ENCODE data around the gene RTN4RL1. TPM values are rescaled to one million over a fixed set of nuclear protein-coding genes. Genes with fewer than 3 reads are reported as not detected.

The RTN4RL1 gene, protein sequence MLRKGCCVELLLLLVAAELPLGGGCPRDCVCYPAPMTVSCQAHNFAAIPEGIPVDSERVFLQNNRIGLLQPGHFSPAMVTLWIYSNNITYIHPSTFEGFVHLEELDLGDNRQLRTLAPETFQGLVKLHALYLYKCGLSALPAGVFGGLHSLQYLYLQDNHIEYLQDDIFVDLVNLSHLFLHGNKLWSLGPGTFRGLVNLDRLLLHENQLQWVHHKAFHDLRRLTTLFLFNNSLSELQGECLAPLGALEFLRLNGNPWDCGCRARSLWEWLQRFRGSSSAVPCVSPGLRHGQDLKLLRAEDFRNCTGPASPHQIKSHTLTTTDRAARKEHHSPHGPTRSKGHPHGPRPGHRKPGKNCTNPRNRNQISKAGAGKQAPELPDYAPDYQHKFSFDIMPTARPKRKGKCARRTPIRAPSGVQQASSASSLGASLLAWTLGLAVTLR
- 1 to 10 TPM; 5.1 to 7.3 (median 6.2) TPM for total RNA-seq

DNA sequence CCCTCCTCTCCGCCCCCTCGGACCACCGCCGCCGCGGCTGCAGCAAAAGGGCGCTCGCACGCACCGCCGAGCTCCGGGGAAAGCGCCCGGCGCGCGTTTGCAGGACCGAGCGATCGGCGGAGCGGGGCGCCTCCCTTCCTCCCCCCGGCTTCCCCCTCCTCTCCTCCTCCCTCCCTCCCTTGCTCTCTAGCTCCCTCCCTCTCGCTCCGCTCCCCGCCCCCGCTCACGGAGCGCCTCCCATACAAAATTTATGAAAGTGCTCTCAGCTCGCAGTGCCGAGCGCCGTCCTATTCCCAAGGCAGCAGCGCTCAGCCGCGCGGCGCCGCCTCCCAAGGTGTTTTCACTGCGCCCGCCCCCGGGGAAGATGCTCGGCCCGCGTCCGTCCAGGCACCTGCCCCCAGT, at the start of gene RTN4RL1:
Gene RTN4RL1, minus strand, starts transcription at position 115 of the 402 bp plus-strand sequence. CDS start 469 bp downstream, outside the sequence.
- peak; percentile 36 to 74 for ATAC-seq (ENCODE audit: low FRiP score in 2 of 2)
- 0 to 1% methylated on average over 3 to 26 of the region's 47 CpGs for WGBS, 2 donors
- H3K27me3 ChIP-seq, result peaks cover 0 to 26% (median 15%) of the 10 kb centered on the region in 4 donors
- peaks cover 32 to 48% (median 38%) of the 10 kb centered on the region in 4 donors for H3K4me1 ChIP-seq
- no peaks in the 10 kb centered on the region for H3K36me3 ChIP-seq
- peak within 1 kb of the TSS; percentile 31 to 72 (median 58) for H3K4me3 ChIP-seq
- TF ChIP-seq POLR2A (IDR thresholded peaks at IDR 0.05), result peak in 2 of 4 donors; percentile 0 to 44
- no peak for TF ChIP-seq POLR2AphosphoS5 (IDR thresholded peaks at IDR 0.05)
- no peak for TF ChIP-seq EP300 (IDR thresholded peaks at IDR 0.05)
- TF ChIP-seq CTCF (IDR thresholded peaks at IDR 0.05), result no peak
- H3K27ac ChIP-seq, result peak within 1 kb of the TSS in 2 of 4 donors; percentile 56
- H3K9me3 ChIP-seq, result no peaks in the 10 kb centered on the region
- peak; percentile 77 to 92 for DNase-seq

DNA sequence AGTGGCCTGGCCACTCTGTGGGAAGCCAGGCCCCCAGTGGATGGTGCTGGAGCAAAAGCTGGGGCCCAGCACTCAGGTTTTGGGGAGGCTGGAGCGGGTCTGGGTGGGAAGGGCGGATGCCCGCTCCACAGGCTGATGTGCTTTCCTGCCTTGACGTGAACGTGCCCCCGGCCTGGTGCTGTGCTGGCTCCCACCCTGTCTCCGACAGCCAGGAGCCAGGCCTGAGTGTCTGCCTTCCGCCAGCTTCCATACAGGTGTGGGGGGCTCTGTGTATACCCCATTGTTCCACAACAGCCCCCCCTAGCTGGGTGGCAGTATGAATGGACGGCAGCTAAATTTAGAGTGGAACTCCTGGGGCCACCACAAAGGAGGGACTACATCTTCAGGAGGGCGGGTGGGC, 49.8 kb upstream of the RTN4RL1 start:
- 75 to 82% methylated on average over 5 to 10 of the region's 10 CpGs for WGBS, 2 donors
- Histone ChIP-seq H3K4me1 (peaks cover 43 to 52% (median 46%) of the 10 kb centered on the region in 4 donors), H3K9me3 (no peaks in the 10 kb centered on the region), H3K4me3 (no peak overlapping the region), H3K36me3 (peaks cover 2 to 23% (median 13%) of the 10 kb centered on the region in 4 donors), H3K27ac (peak overlapping the region; percentile 67 to 80 (median 72)), H3K27me3 (no peaks in the 10 kb centered on the region)
- peak in 1 of 2 donors; percentile 58 for DNase-seq
- no peak for TF ChIP-seq CTCF (IDR thresholded peaks at IDR 0.05)
- TF ChIP-seq EP300 (IDR thresholded peaks at IDR 0.05), result no peak
- no peak for TF ChIP-seq POLR2AphosphoS5 (IDR thresholded peaks at IDR 0.05)
- TF ChIP-seq POLR2A (IDR thresholded peaks at IDR 0.05), result no peak
- ATAC-seq (ENCODE audit: low FRiP score in 2 of 2), result no peak

GRCh38 chr17:2071455-2072281, 46.5 kb upstream of the RTN4RL1 start:
- TF ChIP-seq CTCF (IDR thresholded peaks at IDR 0.05), result no peak
- TF ChIP-seq POLR2A (IDR thresholded peaks at IDR 0.05), result no peak
- peak; percentile 81 to 88 for TF ChIP-seq POLR2AphosphoS5 (IDR thresholded peaks at IDR 0.05)
- peak in 3 of 4 donors; percentile 77 to 79 (median 77) for TF ChIP-seq EP300 (IDR thresholded peaks at IDR 0.05)
- Histone ChIP-seq H3K4me3 (no peak overlapping the region), H3K27ac (peak overlapping the region; percentile 75 to 90 (median 80)), H3K27me3 (no peaks in the 10 kb centered on the region), H3K4me1 (peaks cover 57 to 73% (median 66%) of the 10 kb centered on the region in 4 donors), H3K36me3 (peaks cover 0 to 14% (median 4%) of the 10 kb centered on the region in 4 donors), H3K9me3 (no peaks in the 10 kb centered on the region)
- WGBS, 2 donors, result 52 to 61% methylated on average over 18 to 31 of the region's 31 CpGs
- DNase-seq, result peak in 1 of 2 donors; percentile 78
- peak in 1 of 2 donors; percentile 45 for ATAC-seq (ENCODE audit: low FRiP score in 2 of 2)

DNA sequence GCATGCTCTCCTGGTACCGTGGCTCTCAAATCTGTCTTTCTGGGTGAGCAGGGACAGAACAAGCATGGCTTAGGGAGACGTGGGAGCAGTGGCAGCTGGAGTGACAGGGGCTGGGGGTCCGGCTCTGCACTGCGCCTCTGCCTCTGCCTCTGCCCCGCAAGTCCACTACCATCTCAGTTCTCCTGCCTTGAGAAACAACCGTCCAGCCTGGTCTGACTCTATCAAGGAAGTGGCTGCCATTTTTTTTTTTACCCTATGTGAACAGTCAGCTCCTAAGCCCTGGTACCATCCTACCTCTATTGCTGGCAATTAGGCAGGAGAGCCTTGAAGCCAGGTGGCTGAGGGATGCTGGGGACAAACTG, 45.9 kb upstream of the RTN4RL1 start:
- Histone ChIP-seq H3K4me1 (peaks cover 54 to 72% (median 68%) of the 10 kb centered on the region in 4 donors), H3K27me3 (no peaks in the 10 kb centered on the region), H3K4me3 (no peak overlapping the region), H3K27ac (peak overlapping the region; percentile 75 to 90 (median 80)), H3K36me3 (peaks cover 0 to 13% (median 4%) of the 10 kb centered on the region in 4 donors), H3K9me3 (no peaks in the 10 kb centered on the region)
- no peak for TF ChIP-seq POLR2AphosphoS5 (IDR thresholded peaks at IDR 0.05)
- no peak for TF ChIP-seq CTCF (IDR thresholded peaks at IDR 0.05)
- no peak for TF ChIP-seq EP300 (IDR thresholded peaks at IDR 0.05)
- no peak for TF ChIP-seq POLR2A (IDR thresholded peaks at IDR 0.05)
- ATAC-seq (ENCODE audit: low FRiP score in 2 of 2) (no peak), DNase-seq (no peak)
- WGBS, 2 donors, result 85 to 88% methylated on average over 6 of the region's 6 CpGs
